ENCODE measurements around the gene POLR3A.

POLR3A gene

DNA sequence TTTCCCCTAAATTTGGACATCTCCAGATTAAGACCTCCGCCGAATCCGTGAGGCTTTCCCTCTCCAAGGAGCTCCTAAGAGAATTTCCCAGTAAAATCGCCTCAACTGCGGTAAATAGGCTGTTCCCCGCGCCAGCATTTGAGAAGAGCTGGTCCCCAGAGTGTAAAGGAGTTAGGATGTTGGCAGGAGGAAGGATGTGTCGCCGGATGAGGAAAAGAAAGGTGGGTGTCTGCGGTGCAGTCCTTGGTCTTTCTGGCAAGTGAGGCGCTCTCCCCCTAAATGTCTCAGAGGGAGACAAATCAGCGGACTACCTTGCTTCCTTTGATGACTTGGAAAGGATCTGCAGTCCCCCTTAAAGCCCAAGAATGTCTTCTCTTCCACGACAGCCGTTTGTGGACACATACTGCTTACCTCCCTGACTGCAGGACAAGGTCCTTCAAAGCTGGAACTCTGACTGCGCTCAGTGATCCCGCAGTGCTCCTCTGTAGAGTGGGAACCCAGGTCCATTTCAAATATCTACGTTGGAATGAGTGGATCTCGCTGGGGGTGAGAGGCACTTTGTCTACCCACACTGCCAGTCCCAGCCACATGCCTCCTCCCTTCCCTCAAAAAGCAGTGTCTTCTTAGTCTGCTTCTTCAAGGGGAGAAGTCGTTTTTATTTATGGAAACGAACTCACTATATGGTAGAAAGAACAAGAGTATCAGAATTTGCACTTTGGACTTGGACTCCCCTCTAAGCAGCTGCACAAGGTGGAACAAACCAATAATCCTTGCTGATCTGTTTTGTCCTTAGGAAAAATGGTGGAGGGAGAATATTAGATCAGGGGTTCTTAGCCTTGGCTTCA lies 101.7 kb downstream of the POLR3A start:
- H3K36me3 ChIP-seq: peaks cover 21% of the 10 kb centered on the region
- no peak for DNase-seq
- TF ChIP-seq, protein P1, sequence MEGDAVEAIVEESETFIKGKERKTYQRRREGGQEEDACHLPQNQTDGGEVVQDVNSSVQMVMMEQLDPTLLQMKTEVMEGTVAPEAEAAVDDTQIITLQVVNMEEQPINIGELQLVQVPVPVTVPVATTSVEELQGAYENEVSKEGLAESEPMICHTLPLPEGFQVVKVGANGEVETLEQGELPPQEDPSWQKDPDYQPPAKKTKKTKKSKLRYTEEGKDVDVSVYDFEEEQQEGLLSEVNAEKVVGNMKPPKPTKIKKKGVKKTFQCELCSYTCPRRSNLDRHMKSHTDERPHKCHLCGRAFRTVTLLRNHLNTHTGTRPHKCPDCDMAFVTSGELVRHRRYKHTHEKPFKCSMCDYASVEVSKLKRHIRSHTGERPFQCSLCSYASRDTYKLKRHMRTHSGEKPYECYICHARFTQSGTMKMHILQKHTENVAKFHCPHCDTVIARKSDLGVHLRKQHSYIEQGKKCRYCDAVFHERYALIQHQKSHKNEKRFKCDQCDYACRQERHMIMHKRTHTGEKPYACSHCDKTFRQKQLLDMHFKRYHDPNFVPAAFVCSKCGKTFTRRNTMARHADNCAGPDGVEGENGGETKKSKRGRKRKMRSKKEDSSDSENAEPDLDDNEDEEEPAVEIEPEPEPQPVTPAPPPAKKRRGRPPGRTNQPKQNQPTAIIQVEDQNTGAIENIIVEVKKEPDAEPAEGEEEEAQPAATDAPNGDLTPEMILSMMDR (IDR thresholded peaks at IDR 0.05; ENCODE audit: low read depth, low read length): no peak
- H3K9me3 ChIP-seq (ENCODE audit: severe bottlenecking): no peaks in the 10 kb centered on the region
- no peaks in the 10 kb centered on the region for H3K27me3 ChIP-seq (ENCODE audit: insufficient read depth, low read depth, severe bottlenecking)
- peak overlapping the region; percentile 76 for H3K27ac ChIP-seq
- H3K4me3 ChIP-seq (ENCODE audit: low read depth, low read length): peak overlapping the region; percentile 88

DNA sequence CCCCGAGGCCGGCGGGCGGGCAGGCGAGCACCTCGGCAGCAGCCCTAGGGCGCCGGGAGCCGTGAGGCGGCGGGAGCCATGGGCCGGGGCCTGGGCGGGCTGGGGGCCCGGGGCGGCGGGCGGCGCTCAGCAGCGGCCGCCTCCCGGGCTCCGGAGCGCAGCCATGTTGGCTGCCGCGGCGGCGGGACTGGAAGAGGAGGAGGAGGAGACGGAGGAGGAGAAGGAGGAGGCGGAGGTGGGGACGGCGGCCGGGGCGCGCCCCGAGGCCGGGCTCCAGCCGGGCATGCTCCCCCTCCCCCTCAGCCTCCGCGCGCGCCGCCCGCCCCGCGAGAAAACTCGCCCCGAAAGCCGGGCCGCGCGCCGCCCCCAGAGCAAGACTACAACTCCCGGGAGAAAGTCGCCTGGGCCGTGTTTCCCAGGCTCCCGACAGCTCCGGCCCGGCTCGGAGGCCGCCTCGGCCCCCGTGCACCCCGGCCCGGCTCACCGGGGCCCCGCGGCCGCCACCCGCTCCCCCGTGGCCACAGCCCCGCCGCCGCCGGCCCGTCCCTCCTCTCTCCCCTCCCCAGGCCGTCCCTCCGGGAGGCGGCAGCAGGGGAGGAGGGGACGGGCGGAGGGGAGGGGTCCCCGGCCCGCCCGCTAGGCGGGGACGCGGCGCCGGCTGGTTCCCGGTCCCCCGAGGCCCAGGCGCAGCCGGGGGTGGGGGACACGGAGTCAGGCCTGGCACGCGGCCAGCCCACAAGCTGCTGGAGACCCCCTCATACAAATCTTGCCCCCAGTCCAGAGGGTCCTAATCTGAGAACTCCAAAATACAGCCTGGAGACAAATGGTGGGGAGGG lies 102.5 kb downstream of the POLR3A start, which contains the start of gene DLG5:
TSS of gene DLG5 (minus strand) at position 190 of the 836 bp plus-strand sequence. CDS start 235 bp downstream, outside the sequence.
- H3K27ac ChIP-seq: peak within 1 kb of the TSS; percentile 83
- DNase-seq: peak; percentile 73
- TF ChIP-seq, protein P1 (IDR thresholded peaks at IDR 0.05; ENCODE audit: low read depth, low read length): peak; percentile 25; the same call in 1 of the 2 replicates
- peaks cover 30% of the 10 kb centered on the region for H3K36me3 ChIP-seq
- H3K9me3 ChIP-seq (ENCODE audit: severe bottlenecking): no peaks in the 10 kb centered on the region
- H3K27me3 ChIP-seq (ENCODE audit: insufficient read depth, low read depth, severe bottlenecking): no peaks in the 10 kb centered on the region
- peak within 1 kb of the TSS; percentile 88 for H3K4me3 ChIP-seq (ENCODE audit: low read depth, low read length)

DNA sequence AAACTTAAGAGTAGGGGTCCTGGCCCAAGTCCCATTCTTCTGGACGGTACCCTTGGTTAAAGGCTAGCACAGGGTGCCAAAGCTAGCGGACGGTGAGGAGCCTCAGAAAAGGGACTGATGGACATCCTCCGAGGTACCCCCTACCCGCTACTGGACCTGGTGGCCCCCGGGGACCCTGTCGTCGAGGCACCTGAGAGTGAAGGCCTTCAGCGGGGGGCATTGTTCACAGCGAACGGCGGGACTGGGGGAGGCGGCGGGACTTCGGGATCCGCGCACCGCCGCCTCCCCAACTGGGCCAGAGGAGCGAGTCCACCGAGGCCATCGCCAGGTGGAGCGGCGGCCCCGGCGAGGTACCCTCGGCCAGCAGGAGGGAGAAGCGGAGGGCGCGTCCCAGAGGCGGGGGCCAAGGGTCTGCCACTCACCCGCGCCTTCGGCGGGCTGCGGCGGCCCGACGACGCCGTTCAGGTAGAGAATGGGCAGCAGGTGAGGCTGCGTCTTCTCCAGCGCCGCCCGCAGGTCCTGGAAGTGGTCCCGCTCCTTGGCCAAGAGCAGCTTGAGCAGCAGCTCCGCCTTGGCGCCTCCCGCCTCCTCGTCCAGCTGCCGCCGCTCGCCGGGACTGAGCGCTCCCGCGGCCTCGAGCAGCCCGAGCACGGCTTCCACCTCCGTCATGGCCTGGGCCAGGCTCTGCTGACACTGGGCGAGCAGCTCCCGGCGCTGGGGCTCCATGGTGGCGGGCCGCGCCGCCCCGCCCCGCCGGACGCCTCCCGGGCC lies 103.3 kb downstream of the POLR3A start:
- Histone ChIP-seq H3K36me3 (peaks cover 35% of the 10 kb centered on the region), H3K27me3 (ENCODE audit: insufficient read depth, low read depth, severe bottlenecking) (no peaks in the 10 kb centered on the region), H3K27ac (peak overlapping the region; percentile 83), H3K9me3 (ENCODE audit: severe bottlenecking) (no peaks in the 10 kb centered on the region), H3K4me3 (ENCODE audit: low read depth, low read length) (peak overlapping the region; percentile 88)
- DNase-seq: peak; percentile 66
- TF ChIP-seq, protein P1 (IDR thresholded peaks at IDR 0.05; ENCODE audit: low read depth, low read length): no peak

DNA sequence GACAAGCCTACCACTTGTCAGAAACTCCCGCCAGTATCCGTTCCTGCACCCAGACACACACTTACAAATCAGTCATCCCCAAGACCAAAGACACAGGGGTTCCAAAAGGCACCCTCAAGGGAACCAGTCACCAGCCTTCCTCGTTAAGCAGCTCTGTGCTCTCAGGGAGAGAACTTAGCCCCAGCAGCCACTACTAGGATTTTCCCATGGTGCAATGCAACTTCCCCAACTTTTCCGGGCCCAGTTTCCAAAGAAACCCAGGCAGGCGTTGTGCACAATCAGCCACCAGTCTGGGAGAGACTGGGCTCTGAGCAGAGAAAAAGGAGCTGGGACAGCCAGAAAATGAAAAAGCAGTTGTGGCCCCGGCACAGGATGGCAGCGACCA lies 103.9 kb downstream of the POLR3A start:
- peak overlapping the region; percentile 88 for H3K4me3 ChIP-seq (ENCODE audit: low read depth, low read length)
- H3K9me3 ChIP-seq (ENCODE audit: severe bottlenecking): no peaks in the 10 kb centered on the region
- H3K27me3 ChIP-seq (ENCODE audit: insufficient read depth, low read depth, severe bottlenecking): no peaks in the 10 kb centered on the region
- TF ChIP-seq, protein P1 (IDR thresholded peaks at IDR 0.05; ENCODE audit: low read depth, low read length): no peak
- peaks cover 35% of the 10 kb centered on the region for H3K36me3 ChIP-seq
- peak; percentile 13 for DNase-seq
- peak overlapping the region; percentile 83 for H3K27ac ChIP-seq

DNA sequence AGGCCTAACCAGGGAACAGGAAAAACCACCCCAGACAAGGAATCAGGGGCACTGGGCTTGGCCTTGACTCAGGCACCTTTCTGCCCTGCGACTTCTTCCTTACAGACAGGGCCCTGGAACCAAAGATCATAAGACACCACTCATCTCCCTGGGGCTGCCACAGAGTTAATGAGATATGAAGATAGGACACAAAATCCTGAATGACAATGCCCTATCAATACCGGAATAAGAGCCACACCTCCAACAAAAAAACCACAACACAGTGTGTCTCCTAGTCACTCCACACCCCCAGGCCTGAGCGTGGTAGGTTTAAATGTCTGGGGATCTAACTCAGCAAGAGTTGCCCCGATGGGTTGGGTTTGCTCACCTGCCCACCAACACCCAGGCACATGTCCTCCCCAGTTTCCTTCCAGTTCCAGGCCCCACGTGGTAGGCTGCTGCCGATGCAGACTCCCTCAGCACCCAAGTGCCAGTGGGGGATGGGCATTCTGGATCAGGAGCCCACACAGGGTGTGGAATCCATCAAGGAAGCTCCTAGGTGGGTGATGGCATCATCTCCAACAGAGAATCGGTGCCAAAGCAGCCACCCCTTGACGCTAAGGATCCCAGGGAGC lies 106.6 kb downstream of the POLR3A start:
- TF ChIP-seq, protein P1 (IDR thresholded peaks at IDR 0.05; ENCODE audit: low read depth, low read length): no peak
- Histone ChIP-seq H3K9me3 (ENCODE audit: severe bottlenecking) (no peaks in the 10 kb centered on the region), H3K27me3 (ENCODE audit: insufficient read depth, low read depth, severe bottlenecking) (no peaks in the 10 kb centered on the region), H3K36me3 (peaks cover 45% of the 10 kb centered on the region), H3K4me3 (ENCODE audit: low read depth, low read length) (no peak overlapping the region), H3K27ac (no peak overlapping the region)
- DNase-seq: no peak

All from WERI-Rb-1 (cell line).